Body of pancreas (tissue), 4 donors: Measurements from ENCODE around the gene PSME2.

ENCODE experiments used
- CTCF ChIP-seq, 7 experiments: fragments of 450-650 bp in 4 of 7; fragments of 200-600 bp in 3 of 7; sonication (generic) in 3 of 7; IDR thresholded peaks; one replicate each; pipeline ENCODE4 v1.5.1; 2016 to 2019; ENCODE audit warnings: antibody characterized with exemption in 7 of 7
- POLR2A ChIP-seq, 3 donors: fragments of 450-650 bp; IDR thresholded peaks; one replicate each; pipeline ENCODE4 v1.6.1; 2016; ENCODE audit warnings: antibody characterized with exemption in 3 of 3, mild to moderate bottlenecking in 2 of 3

GRCh38 chr14:24160499-24160849 is 14.1 kb upstream of the PSME2 start:
- TF ChIP-seq CTCF (IDR thresholded peaks at IDR 0.05) (no peak), POLR2A (IDR thresholded peaks at IDR 0.05) (no peak)
